Stimulated activated CD4-positive, alpha-beta T cell treated with anti-CD3 and anti-CD28 coated beads, Interleukin-15, amount 100 ng/mL, for 48 hours (primary cell): ENCODE data around the gene FEN1.
A peak's percentile ranks its signal among the peaks of the same experiment; 100 is the strongest.

ENCODE experiments used
- DNase-seq, 2 donors: peaks; one replicate each; pipeline ENCODE4 v3.0.0-alpha.2; 2020; ENCODE audit warnings: low read depth in 2 of 2

FEN1 gene

DNA sequence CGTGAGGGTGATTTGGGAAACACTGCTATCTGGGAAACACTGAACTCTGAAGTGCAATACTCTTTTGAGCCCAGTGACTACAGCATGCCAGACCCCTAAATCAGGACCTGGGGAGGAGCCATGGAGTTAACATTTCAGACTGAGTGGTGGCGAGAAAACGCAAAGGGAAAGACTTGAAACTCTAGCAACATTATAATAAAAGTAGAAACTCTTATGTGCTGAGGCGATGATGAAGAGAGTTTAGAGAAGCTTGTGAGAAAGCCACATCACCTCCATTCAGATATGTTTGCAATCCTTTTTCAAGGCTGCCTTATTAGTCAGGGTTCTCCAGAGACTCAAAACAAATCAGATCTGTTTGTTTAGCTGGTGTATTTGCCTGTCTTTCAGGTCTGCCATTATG lies 1.9 kb downstream of the FEN1 start:
- no peak for DNase-seq

DNA sequence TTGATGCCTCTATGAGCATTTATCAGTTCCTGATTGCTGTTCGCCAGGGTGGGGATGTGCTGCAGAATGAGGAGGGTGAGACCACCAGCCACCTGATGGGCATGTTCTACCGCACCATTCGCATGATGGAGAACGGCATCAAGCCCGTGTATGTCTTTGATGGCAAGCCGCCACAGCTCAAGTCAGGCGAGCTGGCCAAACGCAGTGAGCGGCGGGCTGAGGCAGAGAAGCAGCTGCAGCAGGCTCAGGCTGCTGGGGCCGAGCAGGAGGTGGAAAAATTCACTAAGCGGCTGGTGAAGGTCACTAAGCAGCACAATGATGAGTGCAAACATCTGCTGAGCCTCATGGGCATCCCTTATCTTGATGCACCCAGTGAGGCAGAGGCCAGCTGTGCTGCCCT lies 2.7 kb downstream of the FEN1 start:
- no peak for DNase-seq

DNA sequence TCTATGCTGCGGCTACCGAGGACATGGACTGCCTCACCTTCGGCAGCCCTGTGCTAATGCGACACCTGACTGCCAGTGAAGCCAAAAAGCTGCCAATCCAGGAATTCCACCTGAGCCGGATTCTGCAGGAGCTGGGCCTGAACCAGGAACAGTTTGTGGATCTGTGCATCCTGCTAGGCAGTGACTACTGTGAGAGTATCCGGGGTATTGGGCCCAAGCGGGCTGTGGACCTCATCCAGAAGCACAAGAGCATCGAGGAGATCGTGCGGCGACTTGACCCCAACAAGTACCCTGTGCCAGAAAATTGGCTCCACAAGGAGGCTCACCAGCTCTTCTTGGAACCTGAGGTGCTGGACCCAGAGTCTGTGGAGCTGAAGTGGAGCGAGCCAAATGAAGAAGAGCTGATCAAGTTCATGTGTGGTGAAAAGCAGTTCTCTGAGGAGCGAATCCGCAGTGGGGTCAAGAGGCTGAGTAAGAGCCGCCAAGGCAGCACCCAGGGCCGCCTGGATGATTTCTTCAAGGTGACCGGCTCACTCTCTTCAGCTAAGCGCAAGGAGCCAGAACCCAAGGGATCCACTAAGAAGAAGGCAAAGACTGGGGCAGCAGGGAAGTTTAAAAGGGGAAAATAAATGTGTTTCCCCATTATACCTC lies 3.3 kb downstream of the FEN1 start:
- DNase-seq: no peak

DNA sequence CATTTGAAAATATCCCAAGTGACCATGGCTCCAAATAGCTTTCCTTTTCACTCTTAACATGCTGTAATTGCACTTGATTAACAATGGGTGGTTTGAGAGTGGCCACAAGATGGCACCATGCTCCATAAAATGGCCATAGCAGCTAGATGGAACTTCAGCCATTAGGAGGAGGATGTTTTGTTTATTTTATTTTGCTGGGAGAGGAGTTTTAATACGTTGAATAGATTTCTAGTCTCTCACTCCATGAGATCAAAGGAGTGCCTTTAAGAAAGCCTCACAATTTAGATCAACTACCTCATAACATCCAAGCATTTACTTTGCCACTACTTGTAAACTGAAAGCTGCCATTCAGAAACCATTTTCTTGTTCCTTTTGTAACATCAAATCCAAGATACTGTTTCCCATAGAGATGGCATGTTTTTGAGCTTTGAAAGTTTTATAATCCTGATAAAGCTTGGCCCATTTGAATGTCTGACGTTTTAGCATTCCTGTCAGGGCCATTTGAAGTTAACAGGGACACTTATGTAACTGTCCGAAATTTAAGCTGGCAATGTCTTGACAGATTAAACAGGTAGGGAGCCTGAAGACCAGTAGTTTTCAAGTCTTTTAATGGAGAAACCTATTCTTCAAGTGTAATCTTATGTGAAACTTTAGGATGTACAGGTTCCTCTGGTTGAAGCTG lies 4.7 kb downstream of the FEN1 start:
- peak in 1 of 2 donors; percentile 49 for DNase-seq

DNA sequence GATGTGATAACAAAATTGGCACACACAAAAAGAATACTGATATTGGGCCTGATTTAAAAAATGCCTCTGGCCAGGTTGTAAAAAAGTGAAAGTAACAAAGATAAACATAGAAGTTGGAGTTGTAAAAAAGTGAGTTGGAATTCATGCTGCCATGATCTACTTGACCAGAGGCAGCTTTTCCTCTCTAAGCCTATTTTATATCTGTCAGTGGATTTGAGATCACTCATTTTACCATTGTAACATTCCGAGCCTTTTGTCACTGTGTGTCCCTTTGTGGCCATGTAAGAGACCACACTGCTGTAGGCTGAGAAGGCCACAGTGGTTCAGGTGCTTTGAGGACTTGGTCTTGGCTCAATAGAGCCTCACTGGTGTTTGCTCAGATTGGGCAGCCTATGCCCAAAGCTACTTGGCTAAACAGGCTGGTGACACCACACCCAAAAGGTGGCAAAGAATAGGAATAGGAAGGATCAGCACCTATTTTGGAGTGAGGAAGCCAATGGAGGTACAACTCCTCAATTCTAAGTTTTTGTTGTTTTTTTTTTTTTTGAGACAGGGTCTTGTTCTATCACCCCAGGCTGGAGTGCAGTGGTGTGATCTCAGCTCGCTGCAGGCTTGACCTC lies 7.1 kb downstream of the FEN1 start:
- DNase-seq: no peak

DNA sequence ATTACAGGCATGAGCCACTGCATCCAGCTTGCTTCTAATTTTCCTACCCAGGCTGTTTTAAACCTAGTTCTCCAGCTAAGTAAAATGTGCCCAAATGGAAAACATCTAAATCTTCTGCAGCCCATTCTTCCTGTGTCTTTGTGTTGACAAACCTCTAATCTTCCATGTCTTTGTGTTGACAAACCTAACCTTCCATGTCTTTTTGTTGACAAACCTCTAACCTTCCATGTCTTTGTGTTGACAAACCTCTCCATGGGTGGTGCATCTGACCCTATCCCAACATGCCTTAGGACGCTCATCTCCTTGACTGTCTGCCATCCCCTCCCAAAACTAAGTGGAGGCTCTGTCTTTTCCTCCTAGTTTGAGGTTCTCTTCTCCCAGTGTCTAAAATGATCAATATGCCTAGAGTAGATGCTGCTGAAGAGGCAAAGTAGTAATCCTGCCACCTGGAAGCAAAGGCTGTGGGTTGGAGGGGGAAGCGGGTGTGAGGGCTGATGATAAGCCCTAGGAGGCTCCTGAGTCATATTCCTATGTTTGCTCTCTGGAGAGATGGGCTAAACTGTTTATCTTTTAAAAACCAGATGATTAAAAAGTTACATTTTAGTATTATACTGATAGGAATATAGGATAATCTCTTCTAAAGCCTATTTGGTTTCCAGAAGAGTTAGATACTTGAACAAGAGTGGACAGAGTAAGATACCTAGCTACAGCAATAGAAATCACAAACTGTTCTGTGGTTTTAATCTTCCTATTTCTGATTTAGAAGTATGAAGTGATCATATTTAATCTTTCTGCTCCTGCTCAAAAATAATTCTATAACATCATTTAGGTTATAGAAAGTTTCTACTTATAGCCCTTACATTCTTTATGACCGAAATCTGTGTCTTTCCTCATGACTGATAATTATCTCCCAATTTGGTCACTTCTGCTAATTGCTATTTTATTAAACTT lies 7.9 kb downstream of the FEN1 start:
- DNase-seq: no peak

DNA sequence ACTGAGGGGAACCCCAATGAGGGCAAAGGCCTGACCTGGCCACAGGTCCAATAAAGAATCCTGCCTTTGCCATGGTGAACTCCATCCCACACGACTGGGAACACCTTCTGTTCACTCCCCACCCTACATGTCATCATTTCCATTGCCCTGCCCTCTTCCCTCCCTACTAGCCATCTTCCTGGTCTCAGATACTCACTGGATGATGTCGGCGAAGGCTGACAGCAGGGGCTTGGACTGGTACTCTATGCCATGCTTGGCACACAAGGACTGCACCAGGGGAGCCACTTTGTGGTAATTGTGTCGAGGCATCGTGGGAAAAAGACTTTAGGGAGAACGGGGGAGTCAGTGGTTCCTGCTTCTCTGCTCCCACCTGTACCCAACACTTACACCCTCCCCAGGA lies 9.9 kb downstream of the FEN1 start:
- no peak for DNase-seq

DNA sequence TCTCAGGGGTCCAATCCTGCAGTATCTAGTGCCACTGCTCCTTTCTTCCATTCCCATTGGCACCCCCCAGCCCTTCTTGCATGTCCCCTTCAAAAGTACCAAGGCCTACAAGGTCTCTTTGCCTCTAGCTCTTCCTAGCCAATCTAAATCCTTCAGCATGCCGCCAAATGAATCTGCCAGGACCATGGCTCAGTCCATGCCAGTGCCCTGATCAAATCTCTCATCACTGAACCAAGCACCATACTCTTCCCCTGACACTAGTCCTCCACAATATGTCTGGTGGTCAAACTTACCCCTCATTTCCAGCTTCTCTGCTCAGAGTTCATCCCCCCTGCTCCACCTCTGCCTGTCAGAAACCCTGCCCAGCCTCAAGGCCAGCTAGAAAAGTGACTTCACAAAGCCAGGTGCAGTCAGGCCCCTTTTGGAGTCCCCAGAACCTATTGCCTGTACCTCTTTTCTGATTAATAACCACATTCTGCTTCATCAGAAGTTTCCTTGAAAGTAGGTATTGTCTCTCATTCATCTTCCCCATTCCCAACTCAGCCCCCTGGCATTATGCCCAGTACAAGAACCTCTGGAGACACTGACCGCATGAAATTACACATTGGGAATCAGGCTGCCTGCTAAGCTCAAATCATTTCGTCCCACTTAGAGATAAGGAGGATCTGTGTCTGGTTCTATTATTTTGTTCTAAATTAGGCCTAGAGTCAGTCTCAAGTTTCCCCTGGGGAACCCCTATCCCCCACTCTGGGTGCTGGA lies 11.4 kb downstream of the FEN1 start:
- DNase-seq: no peak

DNA sequence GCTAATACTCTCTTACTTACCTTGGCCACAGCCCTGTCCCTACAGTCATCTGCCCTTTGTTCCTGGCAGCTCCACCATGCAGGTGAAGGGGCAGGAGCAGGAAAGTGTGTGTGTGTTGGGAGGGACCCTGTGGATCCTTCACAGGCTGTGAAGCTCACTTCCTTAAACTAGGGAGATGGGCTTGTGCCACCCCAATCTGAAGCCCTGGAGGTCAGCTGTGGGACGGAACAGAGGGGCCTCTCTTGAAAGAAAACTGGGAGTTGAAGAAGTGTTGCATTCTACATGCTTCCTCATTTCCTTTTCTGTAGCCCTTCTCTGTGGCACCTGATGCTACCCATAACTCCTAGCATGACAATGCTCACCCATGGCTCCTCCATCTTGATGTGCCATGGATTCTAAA lies 12.4 kb downstream of the FEN1 start:
- no peak for DNase-seq

DNA sequence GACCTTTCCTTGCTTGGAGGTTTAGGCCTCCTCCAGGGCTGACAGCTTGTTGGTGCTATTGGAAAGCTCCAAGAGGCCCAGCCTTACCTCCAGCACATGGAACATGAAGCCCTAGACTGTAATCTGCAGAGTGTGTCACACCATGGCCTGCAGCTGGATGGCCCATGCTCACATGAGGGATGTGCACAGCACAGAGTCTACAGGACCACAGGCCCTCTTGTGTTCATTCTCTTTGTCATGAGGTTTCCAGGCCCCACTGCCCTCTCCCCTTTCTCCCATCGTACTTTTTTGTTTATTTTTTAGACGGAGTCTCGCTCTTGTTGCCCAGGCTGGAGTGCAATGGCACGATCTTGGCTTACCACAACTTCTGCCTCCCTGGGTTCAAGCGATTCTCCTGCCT lies 14.1 kb downstream of the FEN1 start:
- no peak for DNase-seq

DNA sequence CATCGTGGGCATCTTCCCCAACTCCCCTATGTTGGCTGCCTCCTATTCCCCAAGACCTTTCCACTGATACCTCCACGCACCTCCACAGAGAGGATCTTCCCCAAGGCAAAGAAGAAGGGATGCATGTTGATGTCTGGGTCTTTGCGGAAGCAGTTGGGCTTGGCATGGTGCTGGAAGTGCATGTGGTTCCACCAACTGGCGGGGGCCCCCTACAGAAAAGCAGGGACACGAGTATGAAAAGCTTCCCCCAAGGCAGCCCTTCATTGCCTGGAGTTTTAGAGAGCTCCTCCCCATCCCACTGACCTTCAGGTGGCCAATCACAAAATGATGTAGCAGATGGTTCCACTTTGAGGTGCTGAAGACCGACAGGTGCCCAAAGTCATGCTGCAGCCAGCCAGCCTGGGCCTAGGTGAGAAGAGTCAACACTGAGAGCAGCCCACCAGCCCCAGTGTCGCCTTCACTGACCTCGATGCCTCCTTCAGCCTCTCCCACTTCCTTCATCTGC lies 18.0 kb downstream of the FEN1 start:
- no peak for DNase-seq

DNA sequence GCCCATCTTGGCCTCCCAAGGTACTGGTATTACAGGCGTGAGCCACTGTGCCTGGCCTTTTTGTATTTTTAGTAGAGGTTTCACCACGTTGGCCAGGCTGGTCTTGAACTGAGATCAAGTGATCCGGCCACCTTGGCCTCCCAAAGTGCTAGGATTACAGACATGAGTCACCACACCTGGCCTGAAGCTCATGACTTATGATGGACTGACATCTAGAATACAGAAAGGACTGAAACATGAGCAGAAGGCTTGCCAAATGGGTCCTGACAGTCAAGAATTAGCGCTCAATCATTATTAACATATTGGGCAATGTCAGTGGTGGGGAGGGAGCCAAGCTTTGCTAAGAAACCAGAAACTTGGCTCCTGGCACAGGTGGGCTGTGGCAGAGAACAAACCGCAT lies 19.1 kb downstream of the FEN1 start:
- no peak for DNase-seq

DNA sequence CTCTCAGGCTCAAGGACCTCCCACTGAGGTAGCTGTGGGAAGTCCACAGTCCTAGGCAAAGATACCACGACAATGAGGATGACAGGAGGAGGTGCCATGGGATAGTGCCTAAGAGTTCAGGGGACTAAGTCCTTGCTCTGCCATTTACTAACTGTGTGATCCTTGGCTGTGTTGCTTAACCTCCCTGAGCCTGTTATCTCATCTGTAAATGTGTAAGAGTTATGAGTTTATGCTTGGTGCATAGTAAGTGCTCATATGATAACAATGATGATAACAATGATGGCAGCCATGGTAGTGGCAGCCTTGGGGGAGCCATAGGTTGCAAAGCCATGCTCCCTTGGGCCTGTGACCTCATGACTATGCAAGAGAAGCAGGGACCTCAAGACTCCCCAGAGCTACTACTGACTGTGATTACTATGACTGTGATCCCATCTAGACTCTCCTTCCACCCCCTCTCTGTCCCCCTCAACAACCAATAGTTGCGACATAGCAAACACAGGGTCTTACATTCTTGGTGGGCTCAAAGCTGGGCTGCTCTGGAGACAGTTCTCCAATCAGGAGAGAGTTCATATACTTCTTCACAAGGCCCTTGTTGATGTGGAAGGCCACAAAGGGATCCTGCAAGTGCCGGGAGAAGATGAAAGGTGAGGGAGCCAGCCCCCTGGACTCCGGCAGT lies 20.2 kb downstream of the FEN1 start:
- DNase-seq: no peak

DNA sequence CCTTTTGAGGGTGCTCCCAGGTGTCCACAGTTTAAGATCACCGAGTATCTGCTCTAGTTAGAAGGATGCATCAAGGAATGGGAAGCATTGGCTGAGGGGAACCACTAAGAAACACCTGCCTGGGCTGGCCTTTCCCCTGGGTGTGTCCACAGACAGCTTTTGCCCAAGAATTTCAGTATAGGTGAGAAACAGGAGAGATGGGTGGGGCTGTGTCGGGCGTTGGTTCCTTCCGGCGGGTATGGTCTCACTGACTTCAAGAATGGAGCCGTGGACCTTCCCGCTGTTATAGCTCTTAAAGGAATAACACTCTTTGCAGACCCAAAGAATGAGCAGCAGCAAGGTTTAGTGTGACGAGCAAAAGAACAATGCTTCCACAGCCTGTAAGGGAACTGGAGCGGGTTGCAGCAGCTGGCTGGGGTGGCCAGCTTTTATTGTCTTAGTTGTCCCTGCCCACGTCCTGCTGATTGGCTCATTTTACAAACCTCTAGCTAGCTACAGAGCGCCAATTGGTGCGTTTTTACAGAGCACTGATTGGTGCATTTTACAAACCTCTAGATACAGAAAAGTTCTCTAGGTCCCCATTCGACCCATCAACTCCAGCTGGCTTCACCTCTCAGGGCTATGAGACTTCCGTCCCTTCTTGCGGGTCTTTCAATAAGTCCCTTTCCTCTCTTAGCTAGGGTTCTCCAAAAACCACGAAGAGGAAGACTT lies 21.7 kb downstream of the FEN1 start:
- no peak for DNase-seq

DNA sequence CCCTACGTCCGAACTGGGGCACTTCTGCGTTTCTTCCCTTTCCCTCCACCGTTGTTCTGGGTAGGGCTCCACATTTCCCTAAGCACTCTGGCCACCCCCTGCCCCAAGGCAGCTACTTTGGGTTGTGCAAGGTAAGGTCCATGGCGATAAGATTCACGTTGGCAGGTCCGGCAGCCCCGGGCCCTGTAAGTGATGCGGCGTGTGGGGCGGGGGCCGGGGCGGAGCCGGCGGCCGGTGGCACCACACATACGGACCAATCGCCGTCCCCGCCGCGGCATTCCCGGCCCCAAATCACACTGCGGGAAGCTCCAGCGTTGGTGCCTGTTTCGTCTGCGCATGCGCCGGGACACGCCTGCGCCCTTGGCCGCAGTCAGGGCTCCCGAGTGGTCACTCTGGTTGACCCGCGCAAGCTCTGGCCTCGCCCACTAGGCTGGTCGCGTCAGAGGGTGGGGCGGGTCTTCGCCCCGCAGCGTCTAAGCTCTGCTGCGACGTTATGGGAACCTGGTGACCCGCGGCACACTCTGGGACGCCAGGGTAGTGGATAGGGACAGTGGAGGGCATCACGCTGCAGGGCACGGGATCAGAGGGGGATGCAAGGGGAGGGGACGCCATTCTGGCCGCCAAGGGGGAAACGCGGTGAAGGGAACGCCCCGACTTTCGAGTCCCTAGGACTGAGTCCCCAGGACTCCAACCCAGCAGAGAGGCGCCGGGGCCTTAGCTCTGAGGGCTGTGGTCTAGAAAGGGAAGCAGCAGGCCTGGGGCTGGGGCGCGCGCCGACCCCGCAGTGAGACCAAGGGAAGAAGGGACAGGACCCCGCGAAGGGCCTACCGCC lies 22.5 kb downstream of the FEN1 start:
- peak; percentile 27 to 40 for DNase-seq

DNA sequence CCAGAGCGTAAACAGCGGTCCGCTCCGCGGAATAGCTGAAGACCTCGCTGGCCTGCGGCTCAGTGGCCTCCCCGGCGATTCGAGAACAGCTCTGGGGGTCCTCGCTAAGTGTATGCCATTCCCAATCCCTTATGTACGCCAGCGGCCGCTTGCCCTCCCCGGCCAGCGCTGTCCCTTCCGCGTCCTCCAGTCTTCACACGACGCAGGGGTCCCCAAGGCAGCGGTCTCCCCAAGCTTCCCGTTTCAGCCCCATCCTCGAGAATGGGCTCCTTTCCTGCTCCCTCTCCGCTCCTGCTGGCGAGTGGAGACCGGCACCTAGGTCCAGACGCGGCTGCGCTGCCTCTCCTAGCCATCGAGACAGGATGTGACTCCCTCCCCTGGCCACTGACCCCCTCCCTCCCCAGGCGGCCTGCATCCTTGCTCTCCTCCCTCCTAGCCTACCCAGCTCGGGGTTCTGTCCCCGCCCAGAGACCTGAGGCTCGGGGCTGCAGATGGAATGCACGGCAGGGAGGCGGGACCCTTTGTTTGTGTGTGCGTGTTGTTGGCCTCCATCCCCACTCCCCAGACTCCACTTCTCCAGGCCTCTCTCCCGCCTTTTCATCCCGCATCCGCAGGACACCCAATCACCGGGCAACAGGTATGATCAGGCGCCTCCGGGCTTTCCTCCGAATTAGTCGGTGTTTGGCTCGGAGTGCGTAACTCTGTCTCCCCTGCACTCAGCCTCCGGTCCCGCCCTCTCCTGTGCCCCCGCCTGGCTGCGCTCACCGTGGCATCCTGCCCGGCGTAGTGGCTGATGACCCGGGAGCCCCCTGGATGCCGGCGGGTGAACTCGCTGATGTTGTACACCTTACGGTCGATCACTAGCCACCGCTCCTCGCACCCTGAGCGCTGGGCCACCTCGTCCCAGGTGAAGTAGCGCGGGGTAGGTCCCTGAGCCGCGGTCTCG lies 23.4 kb downstream of the FEN1 start:
- peak; percentile 47 to 51 for DNase-seq

DNA sequence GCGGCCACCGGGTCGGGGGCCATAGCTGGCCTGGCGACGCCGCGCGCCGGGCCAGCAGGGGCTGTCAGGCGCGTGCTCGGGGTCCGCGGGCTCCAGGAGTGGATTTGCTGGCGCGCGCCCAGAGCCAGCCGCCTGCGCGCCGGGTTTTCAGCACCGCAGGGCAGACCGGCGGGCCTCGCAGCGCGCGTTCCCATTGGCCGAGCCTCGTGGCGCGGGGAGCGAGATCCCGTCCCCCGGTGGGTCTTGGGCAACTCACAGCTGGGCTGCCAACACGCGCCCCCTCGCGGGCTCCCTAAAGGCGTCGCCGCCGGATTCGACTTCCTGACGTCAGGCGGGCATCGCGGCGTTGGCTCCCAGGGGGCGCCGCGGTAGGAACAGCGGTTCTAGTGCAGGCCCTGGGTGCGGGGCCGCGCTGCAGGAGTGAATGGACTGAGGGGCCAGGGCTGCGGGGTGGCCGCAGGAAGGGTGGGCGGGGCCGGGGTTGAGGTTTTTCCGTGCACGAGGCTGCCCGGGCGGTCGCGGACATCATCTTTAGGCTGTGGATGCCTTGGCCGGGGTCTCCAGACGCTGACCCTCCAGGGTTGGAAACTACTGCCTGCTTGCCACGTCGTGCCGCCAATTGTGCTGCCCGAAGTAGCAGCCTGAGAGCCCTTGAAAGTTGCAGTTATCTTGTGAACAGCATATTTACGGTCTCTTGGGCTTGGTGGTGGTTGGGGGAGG lies 24.2 kb downstream of the FEN1 start, which contains the start of gene FADS1:
FADS1 (minus strand) TSS at position 268 of the 720 bp plus-strand sequence; CDS start at position 194, 74 bp downstream.
- DNase-seq: peak; percentile 74 to 75
